EL (cell line): ENCODE data around the gene LOXL4.

Experiments
- DNase-seq: peaks from one replicate; pipeline ENCODE4 v3.0.0-alpha.2; 2016

Gene LOXL4

GRCh38 chr10:98263088-98263487, 4.9 kb downstream of the LOXL4 start:
- DNase-seq, result no peak

- DNase-seq, result peak; percentile 58
Measured at GRCh38 chr10:98262571-98262970, 5.4 kb downstream of the LOXL4 start.

GRCh38 chr10:98261436-98262277, 6.3 kb downstream of the LOXL4 start:
- DNase-seq, result no peak

- no peak for DNase-seq
Measured at GRCh38 chr10:98260752-98261151, 7.2 kb downstream of the LOXL4 start.

- DNase-seq, result no peak
Measured at GRCh38 chr10:98260350-98260749, 7.6 kb downstream of the LOXL4 start.

- no peak for DNase-seq
Measured at GRCh38 chr10:98259606-98260315, 8.2 kb downstream of the LOXL4 start.

GRCh38 chr10:98258683-98259454, 9.1 kb downstream of the LOXL4 start:
- DNase-seq, result peak; percentile 31

- DNase-seq, result no peak
Measured at GRCh38 chr10:98257961-98258360, 10.0 kb downstream of the LOXL4 start.

- DNase-seq, result no peak
Measured at GRCh38 chr10:98257198-98257597, 10.8 kb downstream of the LOXL4 start.

GRCh38 chr10:98256692-98257091, 11.3 kb downstream of the LOXL4 start:
- no peak for DNase-seq

- DNase-seq, result no peak
Measured at GRCh38 chr10:98255146-98255877, 12.7 kb downstream of the LOXL4 start.

GRCh38 chr10:98254234-98254974, 13.6 kb downstream of the LOXL4 start:
- no peak for DNase-seq

- no peak for DNase-seq
Measured at GRCh38 chr10:98253499-98253898, 14.5 kb downstream of the LOXL4 start.

GRCh38 chr10:98252464-98252863, 15.5 kb downstream of the LOXL4 start:
- DNase-seq, result no peak

GRCh38 chr10:98251399-98251798, 16.6 kb downstream of the LOXL4 start:
- DNase-seq, result no peak

- no peak for DNase-seq
Measured at GRCh38 chr10:98249134-98249533, 18.9 kb downstream of the LOXL4 start.

- DNase-seq, result no peak
Measured at GRCh38 chr10:98248018-98248417, 20.0 kb downstream of the LOXL4 start.

GRCh38 chr10:98246911-98247805, 20.8 kb downstream of the LOXL4 start:
- DNase-seq, result no peak

GRCh38 chr10:98244586-98244985, 23.4 kb downstream of the LOXL4 start:
- no peak for DNase-seq

GRCh38 chr10:98244141-98244540, 23.9 kb downstream of the LOXL4 start:
- DNase-seq, result no peak

- peak; percentile 33 for DNase-seq
Measured at GRCh38 chr10:98242823-98243222, 25.2 kb downstream of the LOXL4 start.
